Mucosa of descending colon (tissue), 3 donors: ENCODE measurements around the gene ZC3H8. TPM values are rescaled to one million over a fixed set of nuclear protein-coding genes. Genes with fewer than 3 reads are reported as not detected.

ENCODE experiments used
- ATAC-seq: fragments of 200-7000 bp; cut with Tn5 transposase; one replicate; pipeline ENCODE4 v1.9.1; 2020; ENCODE audit warnings: mild to moderate bottlenecking, moderate library complexity
- DNase-seq, 3 donors: peaks; one replicate each; pipeline ENCODE4 v3.0.0-alpha.2; 2020
- H3K36me3 ChIP-seq: fragments of 200-600 bp; one replicate; pipeline ENCODE4 v1.8.0; 2021; ENCODE audit warnings: low read depth, mild to moderate bottlenecking
- H3K4me1 ChIP-seq: fragments of 200-600 bp; one replicate; pipeline ENCODE4 v1.8.0; 2021; ENCODE audit warnings: low read depth, mild to moderate bottlenecking
- H3K4me3 ChIP-seq: fragments of 200-600 bp; one replicate; pipeline ENCODE4 v1.8.0; 2021; ENCODE audit warnings: mild to moderate bottlenecking
- H3K9me3 ChIP-seq: fragments of 200-600 bp; one replicate; pipeline ENCODE4 v1.8.0; 2021; ENCODE audit warnings: mild to moderate bottlenecking
- intact Hi-C, 2 donors: fragments of 100-400 bp; cut with DNase I in 1 of 2; cut with micrococcal nuclease in 1 of 2; formaldehyde crosslinking; loops; one replicate each; pipeline versions ENCODE4 v1.11.0 to v1.11.1; 2022; cut with DNase I, micrococcal nuclease
- total RNA-seq, 3 donors: library from RNA; stranded (reverse); fragmentation: NEBNext Ultra II Directional in 2 of 3; extraction: Animal tissue kit (Norgen Biotek cat#: 25700) in 2 of 3; gene quantifications; one replicate each; pipeline versions ENCODE4 v1.2.1 to v1.2.4, GENCODE V29; 2021 to 2023
- TF ChIP-seq, protein P1 (sequence below): fragments of 200-600 bp; IDR thresholded peaks from one replicate; pipeline ENCODE4 v1.8.0; 2022; ENCODE audit warnings: antibody characterized with exemption, mild to moderate bottlenecking
- donor health status: DM: no; HTN: no; CAD: no; lungs with moderate emphysema.
- donor health status: DM: no; HTN: no; CAD: no.
- donor health status: DM: no; HTN: yes; CAD: no.

ZC3H8 gene
- total RNA-seq, 3 donors from 2014 or later = 8.7 to 13.6 (median 9.6) TPM

DNA sequence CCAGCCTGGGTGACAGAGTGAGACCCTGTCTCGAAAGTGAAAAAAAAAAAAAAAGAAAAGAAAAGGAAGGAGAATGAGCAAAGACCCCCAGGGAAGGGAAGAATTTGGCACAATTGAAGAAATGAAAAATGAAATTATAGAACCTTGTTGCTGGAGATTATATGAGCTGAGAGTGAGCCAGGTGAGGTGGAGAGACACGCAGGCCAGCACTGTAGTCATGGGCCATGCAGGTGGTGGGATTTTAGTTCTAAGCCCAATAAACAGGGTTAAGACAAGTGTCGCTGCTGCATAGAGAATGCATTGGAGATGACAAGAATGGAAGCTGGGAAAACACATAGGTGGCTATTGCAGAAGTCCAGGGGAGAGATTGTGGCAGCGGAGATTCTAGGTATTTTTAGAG lies 84.3 kb downstream of the ZC3H8 start:
- DNase-seq (no peak), ATAC-seq (no peak)
- intact Hi-C loops = no loop called here
- Histone ChIP-seq H3K36me3 (no peaks in the 10 kb centered on the region), H3K9me3 (no peaks in the 10 kb centered on the region), H3K4me3 (no peak overlapping the region), H3K4me1 (no peaks in the 10 kb centered on the region)
- TF ChIP-seq, protein P1, sequence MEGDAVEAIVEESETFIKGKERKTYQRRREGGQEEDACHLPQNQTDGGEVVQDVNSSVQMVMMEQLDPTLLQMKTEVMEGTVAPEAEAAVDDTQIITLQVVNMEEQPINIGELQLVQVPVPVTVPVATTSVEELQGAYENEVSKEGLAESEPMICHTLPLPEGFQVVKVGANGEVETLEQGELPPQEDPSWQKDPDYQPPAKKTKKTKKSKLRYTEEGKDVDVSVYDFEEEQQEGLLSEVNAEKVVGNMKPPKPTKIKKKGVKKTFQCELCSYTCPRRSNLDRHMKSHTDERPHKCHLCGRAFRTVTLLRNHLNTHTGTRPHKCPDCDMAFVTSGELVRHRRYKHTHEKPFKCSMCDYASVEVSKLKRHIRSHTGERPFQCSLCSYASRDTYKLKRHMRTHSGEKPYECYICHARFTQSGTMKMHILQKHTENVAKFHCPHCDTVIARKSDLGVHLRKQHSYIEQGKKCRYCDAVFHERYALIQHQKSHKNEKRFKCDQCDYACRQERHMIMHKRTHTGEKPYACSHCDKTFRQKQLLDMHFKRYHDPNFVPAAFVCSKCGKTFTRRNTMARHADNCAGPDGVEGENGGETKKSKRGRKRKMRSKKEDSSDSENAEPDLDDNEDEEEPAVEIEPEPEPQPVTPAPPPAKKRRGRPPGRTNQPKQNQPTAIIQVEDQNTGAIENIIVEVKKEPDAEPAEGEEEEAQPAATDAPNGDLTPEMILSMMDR = no peak

DNA sequence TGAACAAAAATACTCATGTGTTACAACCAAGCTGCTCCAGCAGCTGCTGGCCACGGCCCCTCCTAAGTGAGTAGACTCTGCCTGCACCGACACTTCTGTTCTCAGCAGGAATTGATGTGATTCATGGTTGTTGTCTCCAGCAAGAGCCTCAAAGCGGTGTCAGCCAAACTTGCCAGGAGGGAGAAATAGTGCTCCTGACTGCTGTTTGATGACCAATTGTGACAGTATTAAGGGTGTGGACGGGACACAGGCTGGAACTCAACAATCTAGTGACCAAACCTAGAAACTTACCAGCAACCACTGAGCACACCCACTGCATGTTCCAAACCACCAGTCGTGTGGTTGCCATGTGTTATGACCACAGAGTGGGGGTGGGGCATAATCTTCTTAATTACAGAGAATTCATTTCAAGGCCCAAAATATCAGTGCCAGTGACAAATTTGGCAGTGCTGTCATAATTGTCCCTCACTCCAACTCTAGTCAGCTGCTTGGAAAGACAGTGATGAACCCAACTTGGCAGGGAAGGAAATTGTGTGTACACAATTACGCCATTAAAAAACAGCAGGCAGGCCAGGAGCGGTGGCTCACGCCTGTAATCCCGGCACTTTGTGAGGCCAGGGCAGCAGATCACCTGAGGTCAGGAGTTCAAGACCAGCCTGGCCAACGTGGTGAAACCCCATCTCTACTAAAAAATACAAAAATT lies 86.3 kb downstream of the ZC3H8 start:
- no peak overlapping the region for H3K4me3 ChIP-seq
- H3K4me1 ChIP-seq = no peaks in the 10 kb centered on the region
- TF ChIP-seq, protein P1 = no peak
- no peak for ATAC-seq
- no peak for DNase-seq
- no peaks in the 10 kb centered on the region for H3K36me3 ChIP-seq
- H3K9me3 ChIP-seq = no peaks in the 10 kb centered on the region
- intact Hi-C loops = no loop called here

DNA sequence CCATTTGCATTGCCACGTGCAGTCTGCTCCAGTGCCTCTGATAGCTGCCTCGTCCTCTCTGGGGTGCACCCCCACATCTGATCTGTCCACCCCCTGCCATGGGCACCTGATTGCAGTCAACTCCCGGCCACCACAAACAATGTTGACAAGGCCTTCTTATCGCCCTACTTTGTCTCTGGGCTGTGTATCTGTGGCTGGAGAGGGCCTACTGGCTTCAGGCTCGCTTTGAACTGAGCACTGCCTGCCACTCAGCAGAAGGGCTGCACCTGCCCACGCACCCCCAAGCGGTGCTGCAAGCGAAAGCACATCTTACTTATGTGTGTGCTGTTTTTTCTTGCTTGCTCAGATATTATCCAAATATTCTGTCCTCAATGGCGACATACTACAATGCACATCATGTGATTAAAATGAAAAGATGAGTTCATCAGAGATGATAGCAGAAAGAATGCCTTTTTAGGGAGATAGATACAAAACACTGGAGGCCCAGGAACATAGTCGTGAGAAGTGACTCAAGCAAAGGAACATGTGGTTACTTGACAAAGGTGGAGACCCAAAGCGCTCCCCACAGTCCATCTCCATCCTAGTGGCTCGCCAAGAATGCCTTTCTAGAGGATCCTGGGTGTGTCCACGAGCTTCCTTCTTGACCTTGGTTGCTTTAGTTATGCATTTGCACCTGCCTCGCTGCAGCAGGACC lies 87.9 kb downstream of the ZC3H8 start:
- H3K9me3 ChIP-seq = no peaks in the 10 kb centered on the region
- no peak overlapping the region for H3K4me3 ChIP-seq
- no peaks in the 10 kb centered on the region for H3K4me1 ChIP-seq
- no peak for ATAC-seq
- intact Hi-C loops = no loop called here
- no peak for DNase-seq
- no peaks in the 10 kb centered on the region for H3K36me3 ChIP-seq
- TF ChIP-seq, protein P1 = no peak

DNA sequence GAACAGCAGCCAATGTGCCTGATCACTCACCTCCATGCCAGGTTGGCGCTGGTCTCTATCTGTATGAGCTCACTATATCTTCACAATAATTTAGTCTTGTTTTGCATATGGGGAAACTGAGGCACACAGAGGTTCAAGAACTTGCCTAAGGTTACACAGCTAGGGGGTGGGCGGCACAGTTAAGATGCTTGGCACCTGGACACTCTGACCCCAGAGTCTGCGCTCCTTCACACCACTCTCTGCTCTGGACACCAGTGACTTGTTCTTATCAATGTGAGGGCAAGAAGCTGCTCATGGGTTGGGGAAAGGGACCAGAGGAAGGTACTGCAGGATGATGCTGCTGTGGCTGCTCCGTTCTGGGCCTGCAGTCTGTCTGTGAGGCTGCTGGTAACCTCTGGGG lies 89.5 kb downstream of the ZC3H8 start:
- H3K4me3 ChIP-seq = no peak overlapping the region
- intact Hi-C loops = no loop called here
- H3K9me3 ChIP-seq = no peaks in the 10 kb centered on the region
- TF ChIP-seq, protein P1 = no peak
- H3K4me1 ChIP-seq = no peaks in the 10 kb centered on the region
- ATAC-seq (no peak), DNase-seq (no peak)
- no peaks in the 10 kb centered on the region for H3K36me3 ChIP-seq

DNA sequence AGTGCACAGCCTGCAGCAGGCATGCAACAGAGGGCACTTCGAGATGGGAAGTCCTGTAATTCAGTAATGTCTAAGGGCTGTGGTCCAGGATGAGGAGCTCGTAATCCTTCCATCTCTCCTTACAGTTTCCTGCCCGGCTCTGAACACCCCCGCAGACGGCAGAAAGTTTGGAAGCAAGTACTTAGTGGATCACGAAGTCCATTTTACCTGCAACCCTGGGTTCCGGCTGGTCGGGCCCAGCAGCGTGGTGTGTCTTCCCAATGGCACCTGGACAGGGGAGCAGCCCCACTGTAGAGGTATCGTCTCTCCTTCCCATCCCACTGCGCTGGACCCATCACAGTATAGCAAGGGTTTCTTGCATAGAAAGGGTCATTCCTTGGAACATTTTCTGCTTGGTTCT lies 90.0 kb downstream of the ZC3H8 start:
- H3K4me1 ChIP-seq = no peaks in the 10 kb centered on the region
- H3K4me3 ChIP-seq = no peak overlapping the region
- TF ChIP-seq, protein P1 = no peak
- no peak for ATAC-seq
- H3K36me3 ChIP-seq = no peaks in the 10 kb centered on the region
- no peak for DNase-seq
- intact Hi-C loops = no loop called here
- H3K9me3 ChIP-seq = no peaks in the 10 kb centered on the region
